NCI-H2171 (cell line): ENCODE measurements around the gene TMC6.
"Not testable (repeated sequence)": the region's sequence is repeated elsewhere in the genome, so short reads cannot be mapped to it uniquely, and the experiment has no call there.

ENCODE experiments used
- DNase-seq: peaks from one replicate; lab custom pipeline; 2025; lab: John Stamatoyannopoulos, UW

Gene TMC6

DNA sequence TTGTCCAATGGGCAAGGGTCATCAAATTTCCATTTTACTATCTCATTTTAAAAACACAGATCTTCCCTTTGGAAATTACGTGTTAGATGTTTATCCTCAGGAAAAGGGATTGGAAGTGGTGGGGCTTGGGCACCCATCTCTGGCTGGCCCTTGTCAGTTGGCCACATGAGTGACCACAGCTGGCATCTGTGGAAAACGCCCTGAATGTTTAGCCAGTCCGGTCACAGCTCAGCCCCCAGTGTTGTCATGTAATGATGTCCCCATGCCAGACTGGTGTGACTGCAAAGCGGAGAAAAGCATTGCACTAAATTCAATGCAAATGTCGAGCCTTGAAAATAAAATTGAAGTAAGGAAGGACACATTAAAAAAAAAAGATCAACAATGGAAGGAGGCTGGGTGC is 53.0 kb downstream of the TMC6 start:
- no peak for DNase-seq

DNA sequence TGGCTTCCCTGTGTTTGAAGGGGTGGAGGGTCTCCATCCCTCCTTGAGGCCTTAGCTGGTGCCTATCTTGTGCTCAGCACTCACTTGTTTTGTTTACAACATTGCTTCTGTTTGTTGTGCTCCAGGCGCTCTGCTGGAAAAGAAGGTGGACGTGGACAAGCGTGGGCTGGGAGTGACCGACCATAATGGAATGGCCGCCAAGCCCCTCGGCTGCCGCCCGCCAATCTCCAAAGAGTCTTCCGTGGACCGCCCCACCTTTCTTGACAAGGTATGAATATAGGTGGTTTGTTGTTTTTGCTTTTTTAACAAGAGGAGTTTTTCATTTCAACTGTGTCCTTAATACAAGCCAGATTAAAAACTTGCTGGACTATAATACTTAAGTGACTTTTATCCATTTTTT is 53.5 kb downstream of the TMC6 start:
- no peak for DNase-seq

GRCh38 chr17:78072961-78073360 is 55.6 kb downstream of the TMC6 start:
- no peak for DNase-seq

- no peak for DNase-seq
These were observed 58.9 kb downstream of the TMC6 start for GRCh38 chr17:78069695-78070094.

DNA sequence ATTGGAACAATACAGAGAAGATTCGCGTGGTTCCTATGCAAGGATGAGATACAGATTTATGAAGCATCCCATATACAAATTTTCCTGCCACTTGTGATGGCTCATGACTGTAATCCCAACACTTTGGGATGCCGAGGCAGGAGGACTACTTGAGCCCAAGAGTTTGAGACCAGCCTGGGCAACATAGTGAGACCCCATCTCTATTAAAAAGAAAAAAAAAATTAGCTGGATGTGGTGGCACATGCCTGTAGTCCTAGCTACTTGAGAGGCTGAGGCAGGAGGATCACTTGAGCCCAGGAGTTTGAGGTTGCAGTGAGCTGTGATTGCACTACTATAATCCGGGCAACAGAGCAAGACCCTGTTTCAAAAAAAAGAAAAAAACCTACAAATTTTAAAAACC is 61.6 kb downstream of the TMC6 start:
- not testable (repeated sequence) for DNase-seq

- no peak for DNase-seq
These were observed 63.8 kb downstream of the TMC6 start for GRCh38 chr17:78064708-78065107.

DNA sequence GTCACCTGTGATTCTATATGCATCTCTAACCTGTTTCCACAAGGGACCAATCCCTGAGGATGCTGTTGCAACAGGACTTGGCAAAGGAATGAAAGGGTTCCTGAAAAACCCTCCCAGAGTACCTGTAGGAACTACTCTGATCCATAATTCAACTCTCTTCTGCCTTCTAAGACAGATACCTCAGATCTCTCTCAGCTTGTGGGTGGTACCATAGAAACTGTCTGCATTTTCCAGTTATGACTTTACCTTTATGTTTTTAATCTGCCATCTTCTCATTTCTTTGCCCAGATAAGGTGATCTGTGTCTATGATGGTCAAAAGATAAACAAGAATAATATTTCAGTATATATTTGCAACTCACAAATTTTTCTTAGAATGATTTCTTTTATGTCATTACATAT is 65.1 kb downstream of the TMC6 start:
- no peak for DNase-seq

GRCh38 chr17:78062596-78062995 is 66.0 kb downstream of the TMC6 start:
- no peak for DNase-seq
